Measurements from ENCODE around the gene KRT3.

The KRT3 gene

GRCh38 chr12:52827499-52828090 is 31.7 kb upstream of the KRT3 start:
- DNase-seq (ENCODE audit: low read depth): no peak

DNA sequence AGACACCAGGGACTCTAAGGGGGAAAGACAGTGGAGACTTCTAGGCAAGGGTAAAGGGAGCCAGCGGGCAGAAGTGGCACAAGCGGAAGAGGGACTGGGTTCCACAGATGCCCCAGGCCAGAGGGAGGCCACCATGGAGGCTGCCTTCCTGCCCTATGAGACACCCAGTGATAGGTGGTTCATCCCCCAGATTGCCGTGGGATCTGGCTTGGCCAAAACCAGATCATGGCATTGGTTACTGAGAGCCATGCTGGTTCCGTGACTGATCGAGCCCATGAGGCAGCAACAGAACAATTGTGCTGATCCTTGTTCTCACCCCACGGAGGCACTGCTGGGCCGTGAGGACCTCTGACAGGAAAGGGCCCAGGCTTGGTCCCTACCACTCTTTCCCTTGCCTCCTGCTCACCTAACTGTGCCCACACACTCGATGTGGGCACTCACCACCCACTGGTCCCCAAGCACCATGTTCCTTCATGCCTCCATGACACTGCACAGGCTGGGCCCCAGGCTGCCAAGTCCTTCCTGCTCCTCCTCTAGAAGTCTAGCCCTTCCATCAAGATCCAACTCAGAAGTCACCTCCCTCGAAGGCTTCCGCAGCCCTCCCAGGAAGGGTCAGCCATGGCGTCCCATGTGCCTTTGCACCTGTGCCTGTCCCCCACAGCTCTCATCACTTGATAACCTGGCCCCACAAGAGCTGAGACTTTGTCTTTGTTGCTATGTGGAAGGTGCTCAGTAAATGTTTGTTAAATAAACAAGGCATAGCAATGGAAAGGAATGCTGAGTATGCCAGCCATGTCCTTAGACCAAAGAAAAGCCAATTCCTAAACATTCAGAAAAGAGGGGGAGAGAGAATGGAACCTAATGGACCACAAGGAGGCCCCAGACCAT is 30.9 kb upstream of the KRT3 start:
- DNase-seq (ENCODE audit: low read depth): no peak

GRCh38 chr12:52825961-52826360 is 30.0 kb upstream of the KRT3 start:
- no peak for DNase-seq (ENCODE audit: low read depth)

DNA sequence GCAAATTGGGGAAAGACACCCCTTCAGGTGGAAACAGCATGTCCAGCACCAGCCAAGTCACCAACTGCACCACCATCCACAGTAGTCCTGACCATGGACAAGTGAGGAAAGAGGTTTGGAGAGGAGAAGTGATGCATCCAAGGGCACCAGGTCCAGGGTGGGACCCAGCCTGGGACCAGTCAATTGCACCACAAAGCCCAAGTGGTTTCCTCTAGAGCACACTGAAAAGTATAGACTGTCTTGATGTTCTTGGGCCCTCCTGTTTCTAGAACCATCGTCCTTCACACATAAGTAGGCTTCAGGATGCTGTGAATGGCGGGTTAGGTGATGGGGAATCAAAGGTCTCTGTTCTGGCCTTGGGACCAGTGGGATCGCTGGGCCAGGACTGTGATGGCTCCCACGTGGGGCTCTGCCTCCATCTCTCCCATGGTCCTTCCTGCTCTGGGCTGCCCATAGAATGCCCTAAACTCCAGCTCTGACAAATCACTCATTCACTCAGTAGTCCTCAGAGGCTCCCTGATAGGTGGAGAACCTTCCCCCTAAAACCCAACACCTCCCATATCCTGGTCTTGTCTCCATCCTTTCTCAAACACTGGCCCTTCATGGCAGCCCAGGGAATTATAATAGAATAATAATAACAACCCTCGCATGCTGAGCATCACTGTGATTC is 29.0 kb upstream of the KRT3 start:
- no peak for DNase-seq (ENCODE audit: low read depth)

DNA sequence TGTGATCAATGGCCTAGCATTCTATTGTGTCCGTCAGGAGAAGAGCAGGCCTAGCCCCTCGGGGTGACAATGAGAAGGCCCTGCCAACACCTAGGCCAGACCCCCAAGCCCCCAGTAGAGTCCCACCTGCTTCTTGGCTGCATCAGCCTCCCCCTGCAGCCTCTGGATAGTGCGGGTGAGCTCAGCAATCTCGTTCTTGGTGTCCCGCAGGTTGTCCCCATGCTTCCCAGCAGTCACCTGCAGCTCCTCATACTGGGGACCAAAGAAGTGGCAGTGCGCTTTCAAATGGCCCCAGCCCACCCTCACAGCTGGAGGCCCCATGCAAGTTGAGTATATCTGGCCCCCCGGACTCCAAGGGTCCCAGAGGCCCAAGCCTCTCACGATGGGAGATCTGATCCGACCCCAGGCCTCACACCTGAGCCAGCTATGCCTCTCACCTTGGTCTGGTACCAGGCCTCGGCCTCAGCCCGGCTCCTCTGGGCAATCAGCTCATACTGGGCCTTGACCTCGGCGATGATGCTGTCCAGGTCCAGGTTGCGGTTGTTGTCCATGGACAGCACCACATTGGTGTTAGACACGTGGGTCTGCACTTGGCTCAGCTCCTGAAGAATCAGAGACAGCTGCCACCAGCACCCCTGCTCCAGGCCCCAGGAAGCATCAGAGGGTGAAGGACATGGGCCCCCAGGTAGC is 28.0 kb upstream of the KRT3 start:
- no peak for DNase-seq (ENCODE audit: low read depth)

DNA sequence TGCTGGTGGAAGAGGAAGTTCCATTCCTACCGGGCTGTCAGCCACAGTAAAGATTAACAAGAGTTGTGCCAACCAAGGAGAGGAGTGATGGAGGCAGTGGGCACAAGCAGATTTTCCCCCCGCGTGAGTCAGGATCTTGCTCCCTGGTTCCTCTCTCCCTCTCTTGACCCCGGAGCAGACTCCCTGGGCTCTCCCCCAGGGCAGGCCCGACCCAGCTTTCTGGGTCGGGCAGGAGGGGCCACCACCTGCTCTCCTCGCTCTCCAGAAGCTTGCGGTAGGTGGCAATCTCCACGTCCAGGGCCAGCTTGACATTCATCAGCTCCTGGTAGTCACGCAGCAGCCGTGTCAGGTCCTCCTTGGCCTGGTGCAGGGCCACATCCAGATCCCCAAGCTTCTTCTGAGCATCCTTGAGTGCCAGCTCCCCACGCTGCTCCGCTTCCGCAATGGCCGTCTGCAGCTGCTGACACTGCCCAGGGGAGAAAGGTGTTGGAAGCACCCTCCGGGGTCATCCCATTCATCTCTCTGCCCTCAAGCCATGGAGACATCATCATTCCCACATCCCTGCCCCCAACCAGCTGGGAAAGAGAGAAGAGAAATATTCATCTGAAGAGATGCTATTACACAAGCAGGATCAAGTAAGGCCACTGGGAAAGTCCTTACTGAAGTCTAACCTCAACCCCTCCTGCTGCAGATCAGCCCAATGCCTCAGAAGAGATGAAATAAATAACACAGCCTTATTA is 27.0 kb upstream of the KRT3 start:
- no peak for DNase-seq (ENCODE audit: low read depth)

GRCh38 chr12:52821826-52822660 is 26.1 kb upstream of the KRT3 start:
- no peak for DNase-seq (ENCODE audit: low read depth)

DNA sequence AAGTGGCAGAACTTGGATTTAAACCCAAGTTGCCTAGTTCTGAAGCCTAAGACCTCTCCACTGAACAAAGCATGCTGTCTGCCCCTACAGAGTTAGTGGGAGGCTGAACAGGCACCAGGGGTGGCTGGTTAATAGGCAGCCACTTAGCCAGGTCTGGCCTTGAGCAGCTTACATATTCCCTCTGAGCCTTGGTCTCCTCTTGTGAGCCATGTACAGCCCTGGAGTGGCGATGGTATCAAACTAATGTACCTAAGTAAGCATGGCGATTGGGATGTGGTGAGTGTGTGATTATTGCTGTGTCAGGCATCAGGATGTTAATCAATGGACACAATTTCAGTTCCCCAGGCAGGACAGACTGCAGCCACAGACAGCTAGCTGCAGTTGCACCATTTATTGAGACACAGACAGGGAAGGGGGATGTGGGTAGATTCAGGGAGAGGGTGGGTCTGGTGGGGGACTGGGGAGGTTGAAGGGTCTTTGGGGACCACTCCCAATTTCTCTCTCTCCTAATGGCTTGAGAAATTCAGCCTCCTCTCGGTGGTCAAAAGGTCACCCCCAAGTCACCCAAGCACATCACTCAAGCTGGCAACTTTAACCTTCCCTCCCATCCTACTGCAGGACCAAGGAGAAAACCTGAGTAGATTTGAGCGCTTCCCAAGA is 25.3 kb upstream of the KRT3 start:
- no peak for DNase-seq (ENCODE audit: low read depth)

GRCh38 chr12:52820521-52820920 is 24.6 kb upstream of the KRT3 start:
- no peak for DNase-seq (ENCODE audit: low read depth)

GRCh38 chr12:52819731-52820510 is 24.0 kb upstream of the KRT3 start:
- no peak for DNase-seq (ENCODE audit: low read depth)

- DNase-seq (ENCODE audit: low read depth): no peak
These were observed 23.0 kb upstream of the KRT3 start for GRCh38 chr12:52818887-52819420.

DNA sequence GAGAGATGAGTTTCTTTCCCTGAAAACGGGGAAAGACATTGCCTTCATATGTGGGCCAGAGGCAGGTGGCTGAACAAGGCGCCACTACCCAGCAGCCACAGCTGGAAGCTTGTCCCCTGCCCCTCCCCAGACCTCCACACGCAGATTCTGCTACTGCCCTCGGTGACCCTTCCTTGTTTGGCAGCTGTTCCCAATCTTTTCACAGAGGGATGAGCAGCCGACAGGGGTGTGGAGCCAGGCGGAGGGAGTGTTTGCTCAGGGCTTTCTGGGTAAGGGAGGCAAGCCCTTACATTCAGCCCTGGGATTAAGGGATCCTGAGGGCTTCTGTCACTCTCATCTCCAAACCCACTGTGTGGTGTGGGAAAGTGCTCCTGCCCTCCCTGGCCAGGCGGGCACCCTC is 22.5 kb upstream of the KRT3 start:
- no peak for DNase-seq (ENCODE audit: low read depth)

DNA sequence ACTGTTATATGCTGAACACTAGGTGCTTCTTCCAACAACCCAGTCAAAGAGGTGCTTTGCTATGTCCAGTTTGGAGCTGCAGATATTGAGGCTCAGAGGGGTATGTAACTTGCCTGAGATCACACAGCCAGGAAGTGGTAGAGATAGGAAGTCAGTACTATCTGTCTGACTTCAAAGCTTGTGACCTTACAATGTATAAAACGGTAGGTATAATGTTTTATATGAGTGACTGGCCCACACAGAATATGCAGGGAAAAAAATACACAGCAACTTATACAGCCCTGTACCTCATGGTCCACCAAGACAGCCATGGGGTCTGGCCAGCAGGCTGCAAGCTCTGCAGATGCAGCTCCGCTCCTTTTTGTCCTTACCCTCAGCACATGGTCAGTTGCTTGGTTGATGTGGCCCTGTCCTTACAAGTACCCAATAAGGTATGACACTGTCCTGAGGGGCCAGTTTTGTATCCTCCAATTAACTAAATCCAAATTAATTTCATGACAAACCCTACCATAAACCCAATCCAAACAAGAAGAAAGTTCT is 21.9 kb upstream of the KRT3 start:
- no peak for DNase-seq (ENCODE audit: low read depth)

GRCh38 chr12:52817003-52817698 is 21.2 kb upstream of the KRT3 start:
- DNase-seq (ENCODE audit: low read depth): no peak

GRCh38 chr12:52815676-52816588 is 20.0 kb upstream of the KRT3 start:
- DNase-seq (ENCODE audit: low read depth): no peak

- DNase-seq (ENCODE audit: low read depth): no peak
These were observed 19.2 kb upstream of the KRT3 start for GRCh38 chr12:52815161-52815560.

DNA sequence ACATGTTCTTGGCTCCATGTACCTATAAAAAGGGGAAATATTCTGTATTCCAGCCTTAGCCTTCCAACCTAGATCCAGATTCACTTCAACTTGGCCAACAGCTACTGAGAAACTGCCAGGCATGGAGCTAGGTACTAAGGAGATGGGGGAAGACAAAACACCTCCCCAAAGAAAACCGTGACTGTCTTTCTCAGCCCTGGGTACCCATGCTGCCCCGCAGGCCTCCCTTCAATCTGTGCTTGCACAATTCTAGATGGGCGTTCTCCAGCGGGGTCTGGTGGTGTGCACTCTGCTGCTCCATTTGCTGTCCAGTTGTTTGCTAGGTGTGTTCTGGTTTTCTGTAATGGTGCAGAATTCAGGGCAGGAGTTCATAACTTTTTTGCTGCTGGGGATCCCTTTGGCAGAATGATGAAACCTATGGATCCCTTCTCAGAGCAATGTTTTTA is 18.8 kb upstream of the KRT3 start:
- DNase-seq (ENCODE audit: low read depth): no peak

All from activated T-cell treated with anti-CD3 and anti-CD28 coated beads for 1 hour (primary cell).